ENCODE results near the gene TDRD3. TPM values are rescaled to one million over a fixed set of nuclear protein-coding genes. Genes with fewer than 3 reads are reported as not detected.
"Not testable (repeated sequence)": the region's sequence is repeated elsewhere in the genome, so short reads cannot be mapped to it uniquely, and the experiment has no call there.

TDRD3 gene
- total and polyA plus RNA-seq, 7 experiments from 2014 or later, result 8.3 to 33.6 (median 25.8) TPM

DNA sequence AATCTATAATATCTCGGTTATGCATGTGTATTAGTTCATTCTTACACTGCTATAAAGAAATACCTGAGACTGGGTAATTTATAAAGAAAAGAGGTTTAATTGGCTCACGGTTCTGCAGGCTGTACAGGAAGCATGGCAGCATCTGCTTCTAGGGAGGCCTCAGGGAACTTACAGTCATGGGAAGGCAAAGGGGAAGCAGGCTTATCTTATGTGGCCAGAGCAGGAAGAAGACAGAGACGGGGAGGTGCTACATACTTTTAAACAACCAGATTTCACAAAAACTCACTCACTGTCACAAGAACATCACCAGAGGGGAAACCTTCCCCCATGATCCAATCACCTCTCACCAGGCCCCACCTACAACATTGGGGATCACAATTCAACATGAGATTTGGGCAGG, 17.7 kb upstream of the TDRD3 start:
- H3K36me3 ChIP-seq (ENCODE audit: control insufficient read depth in 2 of 3, insufficient read depth in 3 of 3, low read length in 3 of 3); DNase-seq; ATAC-seq; H3K9me3 Mint-ChIP-seq; H3K4me3 ChIP-seq (ENCODE audit: low read length); intact Hi-C loops (cut with micrococcal nuclease); CTCF ChIA-PET; POLR2A ChIA-PET; H3K4me1 ChIP-seq (ENCODE audit: control insufficient read depth in 2 of 2, insufficient read depth in 2 of 2, low read length in 2 of 2); H3K27ac ChIP-seq (ENCODE audit: low read depth, low read length); H3K9me3 ChIP-seq (ENCODE audit: control insufficient read depth in 2 of 3, low read length in 3 of 3); H3K36me3 Mint-ChIP-seq; H3K4me3 Mint-ChIP-seq; H3K27me3 ChIP-seq (ENCODE audit: control insufficient read depth in 2 of 2, insufficient read depth in 2 of 2, low read length in 2 of 2); H3K4me1 Mint-ChIP-seq: not testable (repeated sequence)
- peaks cover 0 to 16% (median 9%) of the 10 kb centered on the region in 5 donors for H3K27me3 Mint-ChIP-seq
- peak overlapping the region in 1 of 9 donors; percentile 54 for H3K27ac Mint-ChIP-seq

GRCh38 chr13:60379837-60380565, 17.0 kb upstream of the TDRD3 start:
- POLR2A ChIA-PET, result no interaction called here
- H3K36me3 Mint-ChIP-seq, result no peaks in the 10 kb centered on the region
- no peaks in the 10 kb centered on the region for H3K9me3 ChIP-seq (ENCODE audit: control insufficient read depth in 2 of 3, low read length in 3 of 3)

GRCh38 chr13:60384911-60385310, 12.1 kb upstream of the TDRD3 start:
- H3K9me3 Mint-ChIP-seq, result no peaks in the 10 kb centered on the region

More at GRCh38 chr13:60379837-60380565, 17.0 kb upstream of the TDRD3 start:
- Histone ChIP-seq H3K4me3 (ENCODE audit: low read length) (no peak overlapping the region), H3K27ac (ENCODE audit: low read depth, low read length) (no peak overlapping the region), H3K4me1 (ENCODE audit: control insufficient read depth in 2 of 2, insufficient read depth in 2 of 2, low read length in 2 of 2) (no peaks in the 10 kb centered on the region), H3K36me3 (ENCODE audit: control insufficient read depth in 2 of 3, insufficient read depth in 3 of 3, low read length in 3 of 3) (no peaks in the 10 kb centered on the region), H3K27me3 (ENCODE audit: control insufficient read depth in 2 of 2, insufficient read depth in 2 of 2, low read length in 2 of 2) (no peaks in the 10 kb centered on the region)
- intact Hi-C loops (cut with micrococcal nuclease), result no loop called here
- Mint-ChIP-seq H3K4me1 (peaks cover 0 to 6% (median 0%) of the 10 kb centered on the region in 7 donors), H3K4me3 (no peak overlapping the region), H3K9me3 (peaks cover 0 to 6% (median 0%) of the 10 kb centered on the region in 11 donors), H3K27ac (no peak overlapping the region), H3K27me3 (peaks cover 0 to 16% (median 7%) of the 10 kb centered on the region in 5 donors)
- no peak for DNase-seq
- CTCF ChIA-PET, result no interaction called here
- ATAC-seq, result no peak

GRCh38 chr13:60386250-60386649, 10.8 kb upstream of the TDRD3 start:
- POLR2A ChIA-PET, result no interaction called here
- ATAC-seq (no peak), DNase-seq (no peak)
- Mint-ChIP-seq H3K27me3 (peaks cover 5 to 24% (median 9%) of the 10 kb centered on the region in 5 donors), H3K9me3 (no peaks in the 10 kb centered on the region), H3K4me1 (no peaks in the 10 kb centered on the region), H3K4me3 (no peak overlapping the region), H3K27ac (no peak overlapping the region), H3K36me3 (no peaks in the 10 kb centered on the region)
- H3K27ac ChIP-seq (ENCODE audit: low read depth, low read length), result no peak overlapping the region
- no peaks in the 10 kb centered on the region for H3K4me1 ChIP-seq (ENCODE audit: control insufficient read depth in 2 of 2, insufficient read depth in 2 of 2, low read length in 2 of 2)
- CTCF ChIA-PET, result no interaction called here
- H3K36me3 ChIP-seq (ENCODE audit: control insufficient read depth in 2 of 3, insufficient read depth in 3 of 3, low read length in 3 of 3), result no peaks in the 10 kb centered on the region
- no peaks in the 10 kb centered on the region for H3K9me3 ChIP-seq (ENCODE audit: control insufficient read depth in 2 of 3, low read length in 3 of 3)
- H3K27me3 ChIP-seq (ENCODE audit: control insufficient read depth in 2 of 2, insufficient read depth in 2 of 2, low read length in 2 of 2), result no peaks in the 10 kb centered on the region
- no peak overlapping the region for H3K4me3 ChIP-seq (ENCODE audit: low read length)
- intact Hi-C loops (cut with micrococcal nuclease), result no loop called here

More at GRCh38 chr13:60384911-60385310, 12.1 kb upstream of the TDRD3 start:
- intact Hi-C loops (cut with micrococcal nuclease), result no loop called here
- no peaks in the 10 kb centered on the region for H3K9me3 ChIP-seq (ENCODE audit: control insufficient read depth in 2 of 3, low read length in 3 of 3)
- CTCF ChIA-PET, result no interaction called here
- DNase-seq (no peak), ATAC-seq (no peak)
- H3K27me3 ChIP-seq (ENCODE audit: control insufficient read depth in 2 of 2, insufficient read depth in 2 of 2, low read length in 2 of 2), result no peaks in the 10 kb centered on the region
- Mint-ChIP-seq H3K4me1 (no peaks in the 10 kb centered on the region), H3K27ac (no peak overlapping the region), H3K36me3 (no peaks in the 10 kb centered on the region), H3K27me3 (peaks cover 5 to 26% (median 9%) of the 10 kb centered on the region in 5 donors), H3K4me3 (no peak overlapping the region)
- no peak overlapping the region for H3K27ac ChIP-seq (ENCODE audit: low read depth, low read length)
- POLR2A ChIA-PET, result no interaction called here
- no peak overlapping the region for H3K4me3 ChIP-seq (ENCODE audit: low read length)
- no peaks in the 10 kb centered on the region for H3K4me1 ChIP-seq (ENCODE audit: control insufficient read depth in 2 of 2, insufficient read depth in 2 of 2, low read length in 2 of 2)
- H3K36me3 ChIP-seq (ENCODE audit: control insufficient read depth in 2 of 3, insufficient read depth in 3 of 3, low read length in 3 of 3), result no peaks in the 10 kb centered on the region

DNA sequence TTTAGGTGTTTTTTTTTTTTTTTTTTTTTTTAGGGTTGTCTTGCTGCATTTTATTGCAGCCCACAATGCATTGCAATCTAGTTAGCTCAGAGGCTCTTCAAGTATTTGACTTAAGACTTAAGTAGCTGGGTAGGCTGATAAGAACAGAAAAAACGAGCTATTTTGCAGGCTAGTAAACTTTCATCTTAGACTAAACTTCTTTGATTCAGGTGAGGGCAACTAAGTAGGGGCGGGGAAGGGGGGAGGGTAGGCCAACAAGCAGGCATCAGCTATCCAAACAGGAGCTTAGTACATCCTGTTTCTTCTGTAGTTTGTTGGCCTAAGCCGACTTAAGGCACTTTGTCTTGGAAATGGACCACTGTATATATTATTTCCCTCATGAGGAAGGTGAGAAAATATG, 4.9 kb upstream of the TDRD3 start:
- peaks cover 0 to 11% (median 5%) of the 10 kb centered on the region in 7 donors for H3K4me1 Mint-ChIP-seq
- H3K36me3 Mint-ChIP-seq, result no peaks in the 10 kb centered on the region
- ChIA-PET CTCF (interaction anchor here (0.7 kb wide), 1 partner anchor 131 kb away, joined by 3 read pairs; no protein-coding TSS in a partner anchor), POLR2A (no interaction called here)
- H3K27me3 Mint-ChIP-seq, result peaks cover 0 to 3% (median 0%) of the 10 kb centered on the region in 5 donors
- Histone ChIP-seq H3K27me3 (ENCODE audit: control insufficient read depth in 2 of 2, insufficient read depth in 2 of 2, low read length in 2 of 2) (no peaks in the 10 kb centered on the region), H3K27ac (ENCODE audit: low read depth, low read length) (no peak overlapping the region), H3K4me3 (ENCODE audit: low read length) (no peak overlapping the region), H3K9me3 (ENCODE audit: control insufficient read depth in 2 of 3, low read length in 3 of 3) (no peaks in the 10 kb centered on the region), H3K36me3 (ENCODE audit: control insufficient read depth in 2 of 3, insufficient read depth in 3 of 3, low read length in 3 of 3) (peaks cover 0 to 3% (median 0%) of the 10 kb centered on the region in 3 experiments), H3K4me1 (ENCODE audit: control insufficient read depth in 2 of 2, insufficient read depth in 2 of 2, low read length in 2 of 2) (peaks cover 0 to 3% of the 10 kb centered on the region in 2 donors)
- no peak for DNase-seq
- ATAC-seq, result no peak
- no peak overlapping the region for H3K4me3 Mint-ChIP-seq
- intact Hi-C loops (cut with micrococcal nuclease), result no loop called here
- peak overlapping the region in 1 of 9 donors; percentile 16 for H3K27ac Mint-ChIP-seq
- H3K9me3 Mint-ChIP-seq, result peaks cover 0 to 3% (median 0%) of the 10 kb centered on the region in 11 donors

GRCh38 chr13:60395971-60396782, 843 bp upstream of the TDRD3 start:
- peak; percentile 70 to 87 (median 83) for DNase-seq
- H3K27me3 Mint-ChIP-seq, result peaks cover 0 to 3% (median 0%) of the 10 kb centered on the region in 5 donors
- H3K27ac Mint-ChIP-seq, result peak overlapping the region; percentile 91 to 97 (median 95)
- H3K9me3 Mint-ChIP-seq, result peaks cover 0 to 5% (median 0%) of the 10 kb centered on the region in 11 donors
- ATAC-seq, result peak; percentile 85
- H3K36me3 Mint-ChIP-seq, result peaks cover 0 to 3% (median 0%) of the 10 kb centered on the region in 5 donors
- H3K4me3 Mint-ChIP-seq, result peak overlapping the region; percentile 86 to 96 (median 94)
- H3K36me3 ChIP-seq (ENCODE audit: control insufficient read depth in 2 of 3, insufficient read depth in 3 of 3, low read length in 3 of 3), result peaks cover 0 to 3% (median 0%) of the 10 kb centered on the region in 3 experiments
- intact Hi-C loops (cut with micrococcal nuclease), result loop anchor here (1.0 to 2.0 kb wide), 6 partner anchors 35 to 1005 kb away; no protein-coding TSS in a partner anchor
- peaks cover 21 to 45% (median 36%) of the 10 kb centered on the region in 7 donors for H3K4me1 Mint-ChIP-seq
- no peaks in the 10 kb centered on the region for H3K9me3 ChIP-seq (ENCODE audit: control insufficient read depth in 2 of 3, low read length in 3 of 3)
- peaks cover 15 to 20% of the 10 kb centered on the region in 2 donors for H3K4me1 ChIP-seq (ENCODE audit: control insufficient read depth in 2 of 2, insufficient read depth in 2 of 2, low read length in 2 of 2)
- ChIA-PET CTCF (interaction anchor here (0.9 to 1.2 kb wide), 3 partner anchors 15 to 230 kb away, joined by 3 to 4 read pairs (median 4); no protein-coding TSS in a partner anchor), POLR2A (interaction anchor here (0.6 to 2.6 kb wide), 4 partner anchors 11 to 1004 kb away, joined by 3 to 10 read pairs (median 4); no protein-coding TSS in a partner anchor)
- H3K27ac ChIP-seq (ENCODE audit: low read depth, low read length), result peak overlapping the region; percentile 80
- peak overlapping the region; percentile 85 for H3K4me3 ChIP-seq (ENCODE audit: low read length)
- no peaks in the 10 kb centered on the region for H3K27me3 ChIP-seq (ENCODE audit: control insufficient read depth in 2 of 2, insufficient read depth in 2 of 2, low read length in 2 of 2)
